SK-N-MC (cell line): ENCODE measurements around the gene NAV3.

ENCODE experiments used
- DNase-seq: peaks from one replicate; pipeline ENCODE4 v3.0.0-alpha.2; 2011; ENCODE audit warnings: low read depth, low spot score
- H3K27ac ChIP-seq: fragments of 200-600 bp; sonication (generic); 2 replicates; pipeline ENCODE4 v1.5.1; 2016; ENCODE audit warnings: mixed run types
- H3K36me3 ChIP-seq: fragments of 200-600 bp; sonication (generic); 2 replicates; pipeline ENCODE4 v1.6.1; 2017; ENCODE audit warnings: antibody characterized with exemption, low read length, mixed read lengths; ENCODE audit not compliant: insufficient read depth
- H3K4me3 ChIP-seq: fragments of 200-600 bp; sonication (generic); 2 replicates; pipeline ENCODE4 v1.5.1; 2016
- H3K9ac ChIP-seq: fragments of 200-600 bp; sonication (generic); 2 replicates; pipeline ENCODE4 v1.8.0; 2017; ENCODE audit warnings: mixed run types, mixed read lengths; ENCODE audit not compliant: insufficient read length
- H3K9me3 ChIP-seq: fragments of 200-600 bp; sonication (generic); 2 replicates; pipeline ENCODE4 v1.6.1; 2017; ENCODE audit warnings: low read depth, mild to moderate bottlenecking, antibody characterized with exemption, low read length, moderate library complexity, mixed read lengths
- EZH2 ChIP-seq: fragments of 200-600 bp; sonication (generic); IDR thresholded peaks from one replicate; pipeline ENCODE4 v1.6.1; 2017; ENCODE audit warnings: antibody characterized with exemption
- FOXP2 ChIP-seq: optimal IDR thresholded peaks from 2 replicates; pipeline ENCODE3; 2011; ENCODE audit warnings: mild to moderate bottlenecking, moderate library complexity; ENCODE audit not compliant: insufficient read depth; ENCODE audit errors: extremely low read length, control extremely low read depth
- POLR2AphosphoS5 ChIP-seq: IDR thresholded peaks from 2 replicates; pipeline ENCODE4 v1.6.1; 2012; ENCODE audit warnings: mild to moderate bottlenecking, low read depth, low read length, borderline replicate concordance

The NAV3 gene

GRCh38 chr12:77837876-77838291 is 7.2 kb downstream of the NAV3 start:
- Histone ChIP-seq H3K4me3 (no peak overlapping the region), H3K9ac (no peak overlapping the region), H3K27ac (no peak overlapping the region), H3K36me3 (no peaks in the 10 kb centered on the region), H3K9me3 (no peaks in the 10 kb centered on the region)
- no peak for DNase-seq
- TF ChIP-seq POLR2AphosphoS5 (no peak), FOXP2 (no peak), EZH2 (no peak)

GRCh38 chr12:77841521-77841920 is 10.8 kb downstream of the NAV3 start:
- Histone ChIP-seq H3K4me3 (no peak overlapping the region), H3K9me3 (no peaks in the 10 kb centered on the region), H3K9ac (no peak overlapping the region), H3K36me3 (no peaks in the 10 kb centered on the region), H3K27ac (no peak overlapping the region)
- TF ChIP-seq POLR2AphosphoS5 (no peak), FOXP2 (no peak), EZH2 (no peak)
- no peak for DNase-seq

- Histone ChIP-seq H3K9me3 (no peaks in the 10 kb centered on the region), H3K4me3 (no peak overlapping the region), H3K36me3 (no peaks in the 10 kb centered on the region), H3K9ac (no peak overlapping the region), H3K27ac (no peak overlapping the region)
- no peak for TF ChIP-seq FOXP2
- no peak for TF ChIP-seq EZH2
- TF ChIP-seq POLR2AphosphoS5 = no peak
- no peak for DNase-seq
Measured at GRCh38 chr12:77842430-77842829, 11.7 kb downstream of the NAV3 start.

- no peak for DNase-seq
- Histone ChIP-seq H3K4me3 (no peak overlapping the region), H3K9ac (no peak overlapping the region), H3K9me3 (no peaks in the 10 kb centered on the region), H3K27ac (peak overlapping the region; percentile 93; the same call in 1 of the 2 replicates), H3K36me3 (no peaks in the 10 kb centered on the region)
- TF ChIP-seq FOXP2 (no peak), POLR2AphosphoS5 (no peak), EZH2 (no peak)
Measured at GRCh38 chr12:77845831-77846230, 15.1 kb downstream of the NAV3 start.

- H3K27ac ChIP-seq = peak overlapping the region; percentile 93
- DNase-seq = peak; percentile 98
- H3K4me3 ChIP-seq = peak overlapping the region; percentile 45
- no peaks in the 10 kb centered on the region for H3K9me3 ChIP-seq
- H3K36me3 ChIP-seq = no peaks in the 10 kb centered on the region
- H3K9ac ChIP-seq = peak overlapping the region; percentile 46
- peak; percentile 42; the same call in 1 of the 2 replicates for TF ChIP-seq POLR2AphosphoS5
- TF ChIP-seq EZH2 = no peak
Measured at GRCh38 chr12:77847060-77847541, 16.4 kb downstream of the NAV3 start.

- peak overlapping the region; percentile 45 for H3K4me3 ChIP-seq
- H3K36me3 ChIP-seq = no peaks in the 10 kb centered on the region
- H3K9ac ChIP-seq = peak overlapping the region; percentile 25
- no peak for DNase-seq
- TF ChIP-seq FOXP2 (no peak), POLR2AphosphoS5 (no peak; the same call in 1 of the 2 replicates), EZH2 (no peak)
- H3K9me3 ChIP-seq = no peaks in the 10 kb centered on the region
- peak overlapping the region; percentile 93 for H3K27ac ChIP-seq
Measured at GRCh38 chr12:77847680-77848431, 17.2 kb downstream of the NAV3 start.

- no peak for DNase-seq
- Histone ChIP-seq H3K4me3 (no peak overlapping the region), H3K9ac (no peak overlapping the region), H3K9me3 (no peaks in the 10 kb centered on the region; the same call in 1 of the 2 replicates), H3K36me3 (no peaks in the 10 kb centered on the region), H3K27ac (peak overlapping the region; percentile 49; the same call in 1 of the 2 replicates)
- TF ChIP-seq EZH2 (no peak), FOXP2 (no peak), POLR2AphosphoS5 (no peak)
Measured at GRCh38 chr12:77850129-77850528, 19.4 kb downstream of the NAV3 start.

- H3K9me3 ChIP-seq = no peaks in the 10 kb centered on the region; the same call in 1 of the 2 replicates
Measured at GRCh38 chr12:77850698-77851097, 20.0 kb downstream of the NAV3 start.

GRCh38 chr12:77855548-77855947 is 24.9 kb downstream of the NAV3 start:
- no peak for DNase-seq
- Histone ChIP-seq H3K9ac (no peak overlapping the region), H3K36me3 (no peaks in the 10 kb centered on the region), H3K4me3 (no peak overlapping the region), H3K9me3 (no peaks in the 10 kb centered on the region; the same call in 1 of the 2 replicates), H3K27ac (peak overlapping the region; percentile 80; the same call in 1 of the 2 replicates)
- TF ChIP-seq POLR2AphosphoS5 (no peak), EZH2 (no peak), FOXP2 (no peak)

More at GRCh38 chr12:77850698-77851097, 20.0 kb downstream of the NAV3 start:
- Histone ChIP-seq H3K9ac (no peak overlapping the region), H3K27ac (no peak overlapping the region), H3K4me3 (no peak overlapping the region), H3K36me3 (no peaks in the 10 kb centered on the region)
- TF ChIP-seq FOXP2 (no peak), POLR2AphosphoS5 (no peak), EZH2 (no peak)
- DNase-seq = no peak
